ENCODE data around the gene RBPJL. TPM values are rescaled to one million over a fixed set of nuclear protein-coding genes. Genes with fewer than 3 reads are reported as not detected.

Gene RBPJL
- total and polyA plus RNA-seq, 2 of the 13 experiments (the other 11 are each of a cell fraction or from before 2014, with no cell fraction given): not detected

DNA sequence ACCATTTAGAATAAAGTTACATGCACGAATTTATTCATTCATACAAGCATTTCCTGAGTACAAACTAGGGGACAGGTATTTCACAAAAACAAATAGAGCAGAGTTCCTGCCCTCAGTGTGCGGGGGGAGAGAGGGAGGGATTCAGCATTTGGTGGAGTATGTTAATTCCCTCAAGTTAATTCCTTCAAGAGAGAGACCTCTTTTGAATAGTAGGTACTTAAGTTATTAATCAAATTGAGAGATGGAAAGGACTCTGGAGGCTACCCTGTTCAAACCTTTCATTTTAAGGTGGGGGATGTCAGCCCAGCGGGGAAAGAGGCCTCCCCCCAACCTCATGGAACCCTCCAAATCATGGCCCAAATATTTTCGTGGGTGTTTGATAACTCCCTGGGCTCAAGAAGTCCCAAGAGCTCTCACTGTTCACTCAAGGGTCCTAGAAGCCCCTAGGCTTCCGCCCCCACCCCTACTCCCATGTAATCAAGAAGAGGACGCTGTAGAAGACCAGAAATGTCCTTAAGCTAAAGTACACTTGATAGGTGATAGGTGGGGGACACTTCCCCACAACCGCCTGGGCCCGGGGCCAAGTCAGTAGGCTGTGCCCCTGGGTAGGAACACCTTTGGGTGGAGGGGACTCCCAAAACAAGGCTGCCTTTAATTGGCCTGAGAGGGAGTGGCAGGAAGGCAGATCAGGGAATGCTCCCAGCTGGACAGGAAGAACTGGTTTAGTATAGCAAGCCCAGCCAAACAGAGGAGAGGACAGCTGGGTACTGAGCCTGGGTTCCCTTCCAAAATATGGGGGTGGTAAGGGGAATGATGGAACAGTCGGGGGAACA lies 38.7 kb downstream of the RBPJL start (continued):
- TF ChIP-seq, protein P1, sequence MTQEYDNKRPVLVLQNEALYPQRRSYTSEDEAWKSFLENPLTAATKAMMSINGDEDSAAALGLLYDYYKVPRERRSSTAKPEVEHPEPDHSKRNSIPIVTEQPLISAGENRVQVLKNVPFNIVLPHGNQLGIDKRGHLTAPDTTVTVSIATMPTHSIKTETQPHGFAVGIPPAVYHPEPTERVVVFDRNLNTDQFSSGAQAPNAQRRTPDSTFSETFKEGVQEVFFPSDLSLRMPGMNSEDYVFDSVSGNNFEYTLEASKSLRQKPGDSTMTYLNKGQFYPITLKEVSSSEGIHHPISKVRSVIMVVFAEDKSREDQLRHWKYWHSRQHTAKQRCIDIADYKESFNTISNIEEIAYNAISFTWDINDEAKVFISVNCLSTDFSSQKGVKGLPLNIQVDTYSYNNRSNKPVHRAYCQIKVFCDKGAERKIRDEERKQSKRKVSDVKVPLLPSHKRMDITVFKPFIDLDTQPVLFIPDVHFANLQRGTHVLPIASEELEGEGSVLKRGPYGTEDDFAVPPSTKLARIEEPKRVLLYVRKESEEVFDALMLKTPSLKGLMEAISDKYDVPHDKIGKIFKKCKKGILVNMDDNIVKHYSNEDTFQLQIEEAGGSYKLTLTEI (CRISPR knock-in tag; conservative IDR thresholded peaks at IDR 0.05): no peak
- TF ChIP-seq FOXC1 (CRISPR knock-in tag; IDR thresholded peaks at IDR 0.05; ENCODE audit: borderline replicate concordance) (peak; percentile 72; the same call in 1 of the 2 replicates), ZNF430 (CRISPR knock-in tag; IDR thresholded peaks at IDR 0.05) (peak; percentile 63; the same call in 1 of the 2 replicates), ZNF607 (CRISPR knock-in tag; IDR thresholded peaks at IDR 0.05; ENCODE audit: borderline replicate concordance) (0 out of 2 replicates have a peak, but pooled peaks have one; percentile 54), ZNF850 (CRISPR knock-in tag; conservative IDR thresholded peaks at IDR 0.05) (no peak), HMG20B (CRISPR knock-in tag; conservative IDR thresholded peaks at IDR 0.05) (no peak), ZFP1 (CRISPR knock-in tag; IDR thresholded peaks at IDR 0.05) (0 out of 2 replicates have a peak, but pooled peaks have one; percentile 52), MIXL1 (CRISPR knock-in tag; IDR thresholded peaks at IDR 0.05) (peak; percentile 45; the same call in 1 of the 2 replicates), AKNA (CRISPR knock-in tag; IDR thresholded peaks at IDR 0.05; ENCODE audit: borderline replicate concordance) (no peak), CREM (IDR thresholded peaks at IDR 0.05) (0 out of 2 replicates have a peak, but pooled peaks have one; percentile 32), CREM (CRISPR knock-in tag; IDR thresholded peaks at IDR 0.05) (no peak), NCOA1 (CRISPR knock-in tag; IDR thresholded peaks at IDR 0.05) (no peak; the same call in 1 of the 2 replicates), AHDC1 (CRISPR knock-in tag; IDR thresholded peaks at IDR 0.05; ENCODE audit: borderline replicate concordance) (no peak; the same call in 1 of the 2 replicates), ZNF317 (CRISPR knock-in tag; IDR thresholded peaks at IDR 0.05) (peak; percentile 51), ZNF614 (CRISPR knock-in tag; IDR thresholded peaks at IDR 0.05; ENCODE audit: borderline replicate concordance) (0 out of 2 replicates have a peak, but pooled peaks have one; percentile 25), DPF2 (CRISPR knock-in tag; IDR thresholded peaks at IDR 0.05; ENCODE audit: borderline replicate concordance, low read depth) (peak; percentile 59; the same call in 1 of the 2 replicates), ELF3 (CRISPR knock-in tag; IDR thresholded peaks at IDR 0.05) (peak; percentile 63)

All from HepG2 (cell line).